ENCODE measurements around the gene SYF2. TPM values are rescaled to one million over a fixed set of nuclear protein-coding genes. Genes with fewer than 3 reads are reported as not detected.
"Not testable (repeated sequence)": the region's sequence is repeated elsewhere in the genome, so short reads cannot be mapped to it uniquely, and the experiment has no call there.

Gene SYF2
- total RNA-seq, 1 donor from 2014 or later: 23.2 TPM

DNA sequence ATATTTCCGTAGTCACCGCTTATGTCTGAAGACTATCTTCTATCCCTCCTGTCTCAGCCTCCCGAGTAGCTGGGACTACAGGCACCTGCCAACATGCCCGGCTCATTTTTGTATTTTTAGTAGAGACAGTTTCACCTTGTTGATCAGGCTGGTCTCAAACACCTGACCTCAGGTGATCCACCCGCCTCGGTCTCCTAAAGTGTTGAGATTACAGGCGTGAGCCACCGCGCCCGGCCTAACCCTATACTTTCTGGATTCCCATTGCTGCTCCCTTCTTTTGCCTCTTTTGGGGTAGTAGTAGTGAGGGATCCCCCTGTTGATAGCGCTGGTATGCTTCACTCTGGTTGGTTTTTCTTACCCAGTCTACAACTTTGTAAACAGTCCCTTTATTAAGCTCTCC is 5.7 kb upstream of the SYF2 start:
- no peaks in the 10 kb centered on the region for H3K27me3 Mint-ChIP-seq (ENCODE audit: low read depth)
- H3K27ac Mint-ChIP-seq (ENCODE audit: unreplicated experiment): peak overlapping the region; percentile 45
- no peaks in the 10 kb centered on the region for H3K9me3 Mint-ChIP-seq (ENCODE audit: low read depth)
- no peak for TF ChIP-seq CTCF (IDR thresholded peaks at IDR 0.05)
- peaks cover 37% of the 10 kb centered on the region for H3K4me1 Mint-ChIP-seq (ENCODE audit: low read depth)
- peaks cover 12% of the 10 kb centered on the region for H3K36me3 Mint-ChIP-seq (ENCODE audit: low read depth)
- no peak overlapping the region for H3K4me3 Mint-ChIP-seq (ENCODE audit: unreplicated experiment)
- DNase-seq (ENCODE audit: low spot score): no peak

- H3K36me3 Mint-ChIP-seq (ENCODE audit: low read depth); DNase-seq (ENCODE audit: low spot score); H3K9me3 Mint-ChIP-seq (ENCODE audit: low read depth); H3K27me3 Mint-ChIP-seq (ENCODE audit: low read depth); H3K27ac Mint-ChIP-seq (ENCODE audit: unreplicated experiment); H3K4me3 Mint-ChIP-seq (ENCODE audit: unreplicated experiment): not testable (repeated sequence)
- H3K4me1 Mint-ChIP-seq (ENCODE audit: low read depth): peaks cover 39% of the 10 kb centered on the region
Observed at GRCh38 chr1:25236261-25236660, 4.0 kb upstream of the SYF2 start.

GRCh38 chr1:25235411-25235810 is 3.1 kb upstream of the SYF2 start:
- DNase-seq (ENCODE audit: low spot score); H3K36me3 Mint-ChIP-seq (ENCODE audit: low read depth); H3K27me3 Mint-ChIP-seq (ENCODE audit: low read depth); H3K9me3 Mint-ChIP-seq (ENCODE audit: low read depth); H3K4me3 Mint-ChIP-seq (ENCODE audit: unreplicated experiment): not testable (repeated sequence)
- H3K27ac Mint-ChIP-seq (ENCODE audit: unreplicated experiment): peak overlapping the region; percentile 2
- peaks cover 35% of the 10 kb centered on the region for H3K4me1 Mint-ChIP-seq (ENCODE audit: low read depth)

DNA sequence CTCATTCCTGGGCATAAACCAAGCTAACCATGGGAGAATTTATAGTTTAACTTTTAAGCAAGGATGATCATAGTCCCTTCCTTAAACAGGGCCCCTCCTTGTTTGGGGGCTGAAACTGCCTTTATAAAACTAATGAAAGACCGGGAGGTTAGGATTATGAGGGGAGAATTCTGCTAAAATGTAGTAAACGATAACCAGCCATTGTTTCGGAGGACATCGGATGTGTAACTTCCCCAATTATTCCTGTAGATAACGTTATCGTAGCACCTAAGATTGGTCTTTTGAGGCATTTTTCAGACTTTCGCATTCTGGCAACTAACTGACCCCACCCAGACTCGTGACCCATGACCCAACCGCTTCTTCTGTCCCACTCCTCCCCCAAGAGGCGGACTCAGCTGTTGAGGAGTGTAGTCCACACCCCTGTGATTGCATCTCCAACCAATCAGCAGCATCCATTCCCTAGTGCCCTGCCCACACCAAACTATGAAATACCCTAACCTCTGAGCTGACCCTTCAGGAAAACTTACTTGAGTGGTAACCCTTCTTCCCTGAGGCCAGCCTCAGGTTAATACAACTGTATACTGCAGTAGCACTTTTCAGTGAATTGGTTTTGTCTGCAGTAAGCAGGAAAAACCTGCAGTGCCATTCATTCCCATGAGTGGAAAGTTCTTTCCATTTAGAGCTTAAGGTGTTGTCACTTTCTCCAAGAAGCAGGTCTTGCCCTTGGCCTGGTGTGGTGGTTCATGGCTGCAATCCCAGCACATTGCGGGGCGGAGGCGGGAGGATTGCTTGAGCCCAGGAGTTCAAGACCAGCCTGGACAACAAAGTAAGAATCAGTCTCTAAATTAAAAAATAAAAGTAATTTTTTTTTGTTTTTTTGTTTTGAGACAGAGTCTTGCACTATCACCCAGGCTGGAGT is 823 bp upstream of the SYF2 start:
- DNase-seq (ENCODE audit: low spot score): no peak

GRCh38 chr1:25223471-25223870 is 8.8 kb downstream of the SYF2 start:
- H3K36me3 Mint-ChIP-seq (ENCODE audit: low read depth): peaks cover 38% of the 10 kb centered on the region
- TF ChIP-seq CTCF (IDR thresholded peaks at IDR 0.05): no peak

More for the DNA sequence above, 823 bp upstream of the SYF2 start:
- Mint-ChIP-seq H3K4me3 (ENCODE audit: unreplicated experiment) (no peak overlapping the region), H3K4me1 (ENCODE audit: low read depth) (peaks cover 28% of the 10 kb centered on the region), H3K36me3 (ENCODE audit: low read depth) (peaks cover 13% of the 10 kb centered on the region), H3K9me3 (ENCODE audit: low read depth) (no peaks in the 10 kb centered on the region), H3K27ac (ENCODE audit: unreplicated experiment) (no peak overlapping the region), H3K27me3 (ENCODE audit: low read depth) (no peaks in the 10 kb centered on the region)
- no peak for TF ChIP-seq CTCF (IDR thresholded peaks at IDR 0.05)

GRCh38 chr1:25222606-25223005 is 9.7 kb downstream of the SYF2 start:
- no peaks in the 10 kb centered on the region for H3K27me3 Mint-ChIP-seq (ENCODE audit: low read depth)
- peaks cover 34% of the 10 kb centered on the region for H3K36me3 Mint-ChIP-seq (ENCODE audit: low read depth)
- TF ChIP-seq CTCF (IDR thresholded peaks at IDR 0.05): no peak
- no peak for DNase-seq (ENCODE audit: low spot score)
- H3K4me3 Mint-ChIP-seq (ENCODE audit: unreplicated experiment): no peak overlapping the region
- H3K27ac Mint-ChIP-seq (ENCODE audit: unreplicated experiment): no peak overlapping the region
- no peaks in the 10 kb centered on the region for H3K9me3 Mint-ChIP-seq (ENCODE audit: low read depth)
- no peaks in the 10 kb centered on the region for H3K4me1 Mint-ChIP-seq (ENCODE audit: low read depth)

More at GRCh38 chr1:25223471-25223870, 8.8 kb downstream of the SYF2 start:
- Mint-ChIP-seq H3K27ac (ENCODE audit: unreplicated experiment) (peak overlapping the region; percentile 27), H3K27me3 (ENCODE audit: low read depth) (no peaks in the 10 kb centered on the region), H3K4me1 (ENCODE audit: low read depth) (no peaks in the 10 kb centered on the region), H3K4me3 (ENCODE audit: unreplicated experiment) (no peak overlapping the region), H3K9me3 (ENCODE audit: low read depth) (no peaks in the 10 kb centered on the region)
- DNase-seq (ENCODE audit: low spot score): no peak

Data from chondrocyte (in vitro differentiated cells).